Uterus (tissue), 2 donors: ENCODE data around the gene PGBD5.

Experiments used
- CTCF ChIP-seq, 4 experiments: fragments of 200-600 bp in 2 of 4; fragments of 450-650 bp in 2 of 4; sonication (generic) in 2 of 4; IDR thresholded peaks; one replicate each; pipeline ENCODE4 v1.5.1; 2016 to 2019; ENCODE audit warnings: antibody characterized with exemption in 4 of 4, mild to moderate bottlenecking in 2 of 4, moderate library complexity in 1 of 4
- POLR2A ChIP-seq, 2 donors: fragments of 450-650 bp; IDR thresholded peaks; one replicate each; pipeline ENCODE4 v1.6.1; 2016; ENCODE audit warnings: antibody characterized with exemption in 2 of 2, mild to moderate bottlenecking in 1 of 2, moderate library complexity in 1 of 2

GRCh38 chr1:230355128-230355527 is 71.0 kb downstream of the PGBD5 start:
- TF ChIP-seq CTCF (IDR thresholded peaks at IDR 0.05) (no peak), POLR2A (IDR thresholded peaks at IDR 0.05) (no peak)
